GM12865 (cell line): ENCODE measurements around the gene CCDC47.

Experiments
- DNase-seq: peaks from one replicate; pipeline ENCODE4 v3.0.0; 2010; ENCODE audit warnings: low read depth
- H3K4me3 ChIP-seq: 2 replicates; pipeline ENCODE4 v1.5.1; 2011; ENCODE audit warnings: mild to moderate bottlenecking, low read depth, low read length, control low read depth
- CTCF ChIP-seq: IDR thresholded peaks from 2 replicates; pipeline ENCODE4 v1.5.1; 2011; ENCODE audit warnings: low read length, control low read depth, low read depth, inconsistent platforms; ENCODE audit not compliant: insufficient read depth; ENCODE audit errors: missing control alignments

Gene CCDC47

GRCh38 chr17:63703556-63704258 is 69.7 kb downstream of the CCDC47 start:
- DNase-seq, result no peak
- H3K4me3 ChIP-seq, result no peak overlapping the region
- no peak for TF ChIP-seq CTCF

- peak overlapping the region; percentile 92 for H3K4me3 ChIP-seq
- no peak for TF ChIP-seq CTCF
- DNase-seq, result no peak
These were observed 70.4 kb downstream of the CCDC47 start for GRCh38 chr17:63703029-63703428.

- TF ChIP-seq CTCF, result no peak
- no peak for DNase-seq
- peak overlapping the region; percentile 92 for H3K4me3 ChIP-seq
These were observed 70.7 kb downstream of the CCDC47 start for GRCh38 chr17:63702721-63703015.

GRCh38 chr17:63701868-63702720 is 71.3 kb downstream of the CCDC47 start:
- TF ChIP-seq CTCF, result no peak
- H3K4me3 ChIP-seq, result peak overlapping the region; percentile 92
- DNase-seq, result peak; percentile 89

GRCh38 chr17:63701456-63701820 is 72.0 kb downstream of the CCDC47 start:
- peak; percentile 44 for DNase-seq
- H3K4me3 ChIP-seq, result peak overlapping the region; percentile 92
- TF ChIP-seq CTCF, result no peak

- peak; percentile 83 for DNase-seq
- TF ChIP-seq CTCF, result peak; percentile 32
- peak overlapping the region; percentile 92 for H3K4me3 ChIP-seq
These were observed 72.6 kb downstream of the CCDC47 start for GRCh38 chr17:63700528-63701455.
